HG03280 (cell line): ENCODE results near the gene GJA9.

Experiments
- ATAC-seq: cut with Tn5 transposase; IDR thresholded peaks from one replicate; pipeline ENCODE4 v1.9.1; 2021; ENCODE audit warnings: mild to moderate bottlenecking, moderate library complexity; ENCODE audit not compliant: unreplicated experiment

Gene GJA9

GRCh38 chr1:38832370-38832734 lies 49.0 kb downstream of the GJA9 start:
- no peak for ATAC-seq

GRCh38 chr1:38831731-38832369 lies 49.5 kb downstream of the GJA9 start:
- ATAC-seq = no peak

- ATAC-seq = no peak
Observed at GRCh38 chr1:38829368-38829767, 52.0 kb downstream of the GJA9 start.

GRCh38 chr1:38827318-38827717 lies 54.1 kb downstream of the GJA9 start:
- ATAC-seq = no peak

GRCh38 chr1:38826886-38827285 lies 54.5 kb downstream of the GJA9 start:
- ATAC-seq = no peak

GRCh38 chr1:38826262-38826661 lies 55.1 kb downstream of the GJA9 start:
- ATAC-seq = no peak
